NAMALWA (cell line): ENCODE data around the gene RCOR2.
A peak's percentile ranks its signal among the peaks of the same experiment; 100 is the strongest.
"Not testable (repeated sequence)": the region's sequence is repeated elsewhere in the genome, so short reads cannot be mapped to it uniquely, and the experiment has no call there.

Experiments used
- DNase-seq: peaks from one replicate; pipeline ENCODE4 v3.0.0-alpha.2; 2015; ENCODE audit warnings: low spot score

RCOR2 gene

DNA sequence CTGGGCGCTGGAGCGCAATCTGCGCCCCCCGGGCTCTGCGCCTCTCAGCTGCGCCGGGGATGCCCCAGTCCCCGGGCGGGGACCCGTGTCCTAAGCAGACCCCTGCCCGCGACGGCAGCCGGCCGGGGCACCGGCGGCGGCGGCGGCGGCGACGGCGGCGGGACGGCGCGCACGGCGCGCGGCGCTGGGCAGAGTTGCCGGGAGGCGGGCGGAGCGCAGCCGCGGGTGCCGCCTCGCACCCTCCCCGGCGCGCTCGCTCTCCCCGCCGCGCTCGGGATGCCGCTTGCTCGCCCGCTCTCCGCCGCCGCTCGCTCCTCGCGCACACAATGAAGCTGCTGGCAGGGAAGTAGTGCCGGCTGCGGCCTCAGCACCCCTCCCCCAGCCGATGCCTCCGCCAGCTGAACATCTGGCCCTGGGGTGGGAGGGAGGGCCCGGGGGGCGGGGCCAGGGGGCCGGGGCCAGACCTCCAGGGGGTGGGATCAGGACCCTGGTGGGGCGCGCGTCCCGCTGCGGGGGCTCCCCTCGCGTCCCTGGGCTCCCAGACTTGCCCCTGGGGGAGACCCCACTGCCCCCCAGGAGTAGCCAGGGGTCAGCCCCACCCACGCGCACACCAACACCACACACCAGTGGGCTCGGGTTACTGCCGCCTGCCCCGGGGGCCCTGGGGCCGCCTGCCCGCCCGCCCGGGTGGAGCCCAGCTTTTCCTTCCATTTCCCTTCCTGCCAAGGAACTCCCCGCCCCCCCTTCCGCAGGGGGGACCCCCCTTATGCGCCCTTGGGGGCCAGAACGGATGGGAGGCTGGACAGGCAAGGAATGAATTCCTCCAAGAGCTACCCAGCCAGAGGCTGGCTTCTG lies at the start of gene RCOR2:
TSS of gene RCOR2 (minus strand) at position 328 of the 855 bp plus-strand sequence. CDS start 708 bp downstream, outside the sequence.
- DNase-seq, result peak; percentile 90

DNA sequence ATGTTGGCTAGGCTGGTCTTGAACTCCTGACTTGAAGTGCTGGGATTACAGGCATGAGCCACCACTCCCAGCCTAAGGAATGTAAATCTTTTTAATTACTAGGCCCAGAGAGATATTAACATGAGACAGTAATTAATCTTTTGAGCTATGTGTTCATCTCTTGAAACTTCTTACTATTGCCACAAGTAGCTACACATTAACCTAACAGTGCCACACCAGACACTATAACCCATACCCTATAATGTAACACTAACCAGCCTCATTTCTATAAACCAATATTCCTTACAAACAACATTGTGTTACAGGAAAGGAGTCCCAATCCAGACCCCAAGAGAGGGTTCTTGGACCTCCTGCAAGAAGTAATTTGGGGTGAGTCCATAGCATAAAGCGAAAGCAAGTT lies 49.5 kb upstream of the RCOR2 start:
- no peak for DNase-seq

DNA sequence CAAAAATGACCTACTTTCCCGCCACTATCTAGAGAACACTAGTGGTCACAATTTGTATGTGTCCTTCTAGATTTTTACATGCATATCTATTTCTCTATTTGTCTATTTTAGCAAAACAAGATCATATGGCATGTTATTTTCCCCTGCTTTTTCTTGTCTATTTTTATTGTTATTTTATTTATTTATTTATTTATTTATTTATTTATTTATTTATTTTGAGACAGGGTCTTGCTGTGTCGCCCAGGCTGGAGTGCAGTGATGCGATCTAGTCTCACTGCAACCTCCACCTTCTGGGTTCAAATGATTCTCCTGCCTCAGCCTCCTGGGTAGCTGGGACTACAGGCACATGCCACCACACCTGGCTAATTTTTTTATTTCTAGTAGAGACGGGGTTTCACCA lies 46.9 kb upstream of the RCOR2 start:
- not testable (repeated sequence) for DNase-seq

DNA sequence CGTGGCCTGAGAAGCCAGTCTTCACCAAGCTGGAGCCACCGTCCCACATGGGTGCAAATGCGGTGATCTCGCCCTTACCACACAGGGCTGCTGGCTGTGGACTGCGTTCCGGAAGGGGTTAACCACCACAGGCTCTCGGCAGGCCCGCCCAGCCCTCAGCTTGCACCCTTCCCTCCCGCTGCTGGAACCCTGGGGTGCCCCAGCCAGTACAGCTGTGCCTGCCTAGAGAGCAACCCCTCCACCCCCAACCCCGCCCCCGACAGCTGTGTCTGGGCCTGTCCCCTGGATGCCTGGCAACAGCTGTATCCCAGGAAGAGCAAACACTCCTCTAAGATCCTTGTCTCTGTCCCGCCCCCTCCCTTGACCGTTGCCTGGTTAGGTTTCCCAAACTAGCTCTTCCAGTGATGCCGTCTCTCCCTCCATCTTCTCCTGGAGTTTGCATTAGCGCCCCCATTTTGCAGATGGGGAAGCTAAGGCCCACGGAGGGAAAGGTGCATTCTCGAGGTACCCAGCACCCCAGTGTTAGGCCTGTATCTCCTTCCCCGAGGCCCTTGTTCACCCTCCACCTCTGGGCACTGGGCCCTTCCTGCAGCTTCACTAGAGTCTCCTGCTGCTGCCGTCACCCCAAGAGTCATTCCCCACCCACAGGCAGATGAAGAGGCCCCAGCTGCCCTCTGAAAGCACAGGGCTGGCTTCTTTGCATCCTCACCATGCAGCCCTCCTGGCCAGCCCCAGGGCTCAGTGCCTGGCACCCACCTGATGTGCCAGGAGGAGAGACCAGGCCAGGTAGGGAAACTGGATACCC lies 44.8 kb upstream of the RCOR2 start:
- DNase-seq, result no peak

DNA sequence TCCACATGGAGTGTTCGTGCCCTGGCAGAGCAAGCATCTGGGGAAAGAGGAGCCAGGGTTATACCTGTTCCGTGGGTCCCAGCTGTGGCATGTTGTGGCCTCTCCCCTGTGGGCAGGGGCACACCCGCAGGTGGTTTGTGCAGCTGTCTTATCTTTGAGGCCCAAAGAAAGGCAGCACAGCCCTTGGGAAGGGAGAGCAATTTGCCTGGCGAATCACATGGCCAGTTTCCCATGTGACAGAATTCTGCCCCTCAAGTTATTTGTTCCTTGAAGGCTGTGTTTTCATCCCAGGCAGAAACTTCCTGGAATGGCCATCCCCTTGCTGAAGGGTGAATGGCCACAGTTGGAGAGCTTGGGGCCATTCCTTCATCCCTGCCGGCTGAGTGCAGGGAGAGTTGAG lies 41.0 kb upstream of the RCOR2 start:
- no peak for DNase-seq

DNA sequence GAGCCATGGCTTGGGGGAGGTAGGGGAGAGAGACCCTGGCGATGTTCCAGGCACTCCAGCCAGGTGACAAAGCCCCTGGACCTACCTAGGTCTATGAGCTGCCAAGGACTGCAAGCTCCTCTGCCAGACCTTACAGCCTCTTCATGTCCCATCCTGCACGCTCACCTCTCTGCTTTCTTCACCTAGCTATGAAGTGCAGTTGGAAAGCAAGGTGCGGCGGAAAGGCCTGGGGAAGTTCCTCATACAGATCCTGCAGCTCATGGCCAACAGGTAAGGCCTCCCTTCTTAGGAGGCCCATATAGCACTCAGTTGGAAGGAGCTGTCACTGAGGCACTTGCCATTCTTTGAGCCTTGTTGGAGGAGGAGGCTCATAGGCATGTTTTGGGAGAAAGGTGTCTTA lies 35.6 kb upstream of the RCOR2 start:
- no peak for DNase-seq

DNA sequence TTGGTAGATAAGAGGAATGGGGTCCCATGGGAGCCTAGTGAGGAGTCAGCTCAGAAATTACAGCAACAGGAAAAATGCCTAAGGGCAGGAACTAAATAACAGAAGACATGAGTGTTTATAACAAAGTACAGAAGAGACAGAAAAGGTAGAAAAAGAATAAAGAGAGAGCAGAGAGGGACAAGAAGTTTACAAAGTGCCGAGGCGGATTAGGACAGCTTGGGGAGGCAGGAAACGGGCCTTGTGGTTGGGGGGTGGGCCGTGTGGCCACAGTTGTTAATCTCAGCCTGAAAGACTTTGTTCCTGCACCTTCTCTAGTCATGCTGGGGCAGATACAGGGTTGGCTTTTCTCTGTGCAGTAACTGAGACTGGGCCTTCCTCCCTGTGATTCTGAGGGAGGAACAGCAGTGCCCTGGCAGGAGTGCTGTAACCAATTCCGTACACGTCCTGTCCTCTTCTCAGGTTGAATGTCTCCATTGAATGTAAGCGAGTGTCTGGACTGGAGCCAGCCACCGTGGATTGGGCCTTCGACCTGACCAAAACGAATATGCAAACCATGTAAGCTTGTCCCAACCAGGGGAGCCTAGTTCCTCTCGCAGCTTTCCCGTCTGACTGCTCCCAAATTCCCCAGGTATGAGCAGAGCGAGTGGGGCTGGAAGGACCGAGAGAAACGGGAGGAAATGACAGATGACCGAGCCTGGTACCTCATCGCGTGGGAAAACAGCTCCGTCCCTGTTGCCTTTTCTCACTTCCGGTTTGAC lies 35.0 kb upstream of the RCOR2 start:
- no peak for DNase-seq

DNA sequence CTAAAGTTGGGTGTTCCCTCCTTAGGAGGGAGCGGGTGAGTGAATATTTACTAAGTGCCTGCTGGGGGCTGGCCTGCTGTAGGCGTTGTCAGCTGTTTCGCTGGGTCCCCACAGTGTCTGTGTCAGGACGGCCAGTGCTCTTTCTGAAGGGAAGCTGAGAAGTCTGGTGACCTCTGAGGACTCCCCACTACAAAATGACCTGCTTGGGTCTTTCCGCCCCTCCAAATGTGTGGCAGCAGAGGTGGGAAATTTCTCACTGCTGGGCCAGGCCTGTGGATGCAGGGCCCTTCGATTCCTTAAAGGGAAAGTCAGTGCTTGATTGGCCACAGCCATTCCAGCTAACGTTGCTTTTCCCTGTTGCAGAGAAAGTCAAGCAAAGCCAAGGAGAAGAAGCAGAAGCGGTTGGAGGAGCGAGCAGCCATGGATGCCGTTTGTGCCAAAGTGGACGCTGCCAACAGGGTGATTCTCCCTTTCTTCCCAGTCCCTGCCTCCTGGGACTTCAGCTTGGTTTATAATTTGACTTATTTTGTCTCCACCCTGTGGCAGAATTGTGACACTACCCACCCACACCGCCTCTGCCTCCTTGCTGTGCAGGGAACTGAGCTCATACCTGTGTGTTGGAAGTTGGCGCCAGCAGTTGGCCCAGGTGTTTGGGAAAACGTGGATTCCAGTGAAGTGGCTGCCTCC lies 28.7 kb upstream of the RCOR2 start:
- DNase-seq, result peak; percentile 68

DNA sequence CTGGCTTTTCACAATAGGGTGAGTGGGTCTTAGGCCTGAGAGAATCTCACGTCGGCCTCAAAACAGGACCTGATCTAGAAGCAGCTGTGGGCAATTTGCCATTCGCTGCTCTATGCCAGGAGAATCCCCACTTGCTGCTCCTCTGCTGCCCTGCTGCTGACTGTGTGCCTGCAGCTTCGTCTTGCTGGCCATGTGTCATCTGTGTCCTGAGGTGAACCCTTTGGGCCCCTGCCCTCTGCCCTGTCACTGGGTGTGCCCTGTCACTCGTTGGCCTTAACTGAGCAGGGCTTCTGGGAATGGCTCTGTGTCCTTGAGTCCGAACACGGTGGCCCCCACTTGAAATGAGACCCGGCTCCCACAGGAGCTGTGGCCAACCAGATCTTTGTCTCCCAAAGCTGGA lies 28.0 kb upstream of the RCOR2 start:
- DNase-seq, result no peak

DNA sequence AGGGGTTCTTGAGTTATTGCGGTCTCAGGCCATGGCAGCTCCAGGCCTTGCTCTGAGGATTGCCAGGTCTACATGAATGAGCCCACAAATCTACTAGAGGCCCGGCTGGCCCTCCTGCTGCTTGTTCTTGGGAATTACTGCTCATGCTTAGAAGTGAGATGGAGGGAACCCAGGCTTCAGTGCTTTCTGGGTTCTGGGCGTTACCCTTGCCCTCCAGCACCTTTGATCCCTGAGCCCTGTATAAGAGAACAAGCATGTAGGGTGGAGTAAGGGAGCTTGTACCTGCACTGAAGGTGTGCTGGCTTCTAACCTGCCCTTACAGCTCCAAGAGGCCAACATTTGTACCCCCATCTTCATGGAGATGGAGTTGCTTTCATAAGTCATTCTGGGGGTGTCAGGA lies 25.8 kb upstream of the RCOR2 start:
- no peak for DNase-seq

DNA sequence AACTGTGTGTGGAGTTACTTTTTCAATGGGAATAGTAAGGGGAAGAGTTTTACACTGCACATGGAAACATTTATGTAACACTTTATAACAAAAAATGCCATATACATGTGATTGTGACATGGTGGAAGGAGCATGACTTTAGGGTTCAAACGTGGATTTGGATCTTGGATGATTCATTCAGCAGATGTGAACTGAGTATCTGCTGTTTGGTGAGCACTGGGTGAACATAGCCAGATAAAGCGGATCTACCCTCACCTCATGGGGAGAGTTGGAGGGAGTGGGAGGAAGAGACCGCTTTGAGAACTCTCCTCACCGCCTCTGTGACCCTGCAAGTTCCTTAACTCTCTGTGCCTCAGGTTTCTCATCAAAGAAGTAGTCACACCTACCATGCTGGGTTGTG lies 24.9 kb upstream of the RCOR2 start:
- DNase-seq, result no peak

DNA sequence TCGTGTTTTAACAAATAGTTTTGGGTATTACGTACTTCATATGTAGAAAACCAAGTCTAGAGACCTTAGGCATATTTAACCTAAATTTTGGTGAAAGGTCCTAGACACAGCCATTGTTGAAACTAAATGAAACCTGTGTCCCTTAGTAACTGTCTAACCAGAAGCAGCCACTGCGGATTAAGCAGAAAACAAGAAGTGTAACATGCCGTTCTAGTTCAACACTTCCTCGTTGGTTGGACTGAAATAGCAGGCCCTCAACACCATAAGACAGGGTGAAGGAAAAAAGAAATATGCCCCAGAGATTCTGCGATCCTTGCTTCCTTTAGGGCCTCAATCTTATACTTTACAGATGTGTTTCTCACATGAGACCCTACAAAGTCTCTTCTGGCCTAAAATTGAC lies 23.8 kb upstream of the RCOR2 start:
- DNase-seq, result peak; percentile 57

DNA sequence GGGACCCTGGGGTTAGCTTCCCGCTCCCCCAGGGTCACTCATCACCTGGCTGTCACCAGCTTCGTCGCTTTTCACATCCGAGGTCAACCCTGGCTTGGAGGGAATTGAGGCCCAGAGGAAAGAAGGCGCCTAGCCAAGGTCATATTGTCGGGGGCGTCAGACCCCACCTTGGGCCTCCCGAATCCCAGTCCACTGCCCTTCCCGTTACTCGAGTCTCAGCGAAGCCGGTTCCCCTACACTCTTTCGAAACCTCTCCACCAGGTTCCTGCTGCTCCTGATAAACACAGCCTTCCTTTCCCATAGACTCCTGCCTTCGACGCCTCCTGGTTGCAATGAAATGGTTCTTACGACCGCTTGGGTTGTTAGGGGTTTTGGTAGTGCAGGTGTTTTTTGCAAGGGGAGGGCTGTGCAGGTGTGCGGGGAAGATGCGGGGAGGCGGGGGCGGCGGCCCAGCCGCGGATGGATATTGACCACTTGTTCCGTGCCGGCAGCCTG lies 22.5 kb upstream of the RCOR2 start:
- DNase-seq, result peak; percentile 57

DNA sequence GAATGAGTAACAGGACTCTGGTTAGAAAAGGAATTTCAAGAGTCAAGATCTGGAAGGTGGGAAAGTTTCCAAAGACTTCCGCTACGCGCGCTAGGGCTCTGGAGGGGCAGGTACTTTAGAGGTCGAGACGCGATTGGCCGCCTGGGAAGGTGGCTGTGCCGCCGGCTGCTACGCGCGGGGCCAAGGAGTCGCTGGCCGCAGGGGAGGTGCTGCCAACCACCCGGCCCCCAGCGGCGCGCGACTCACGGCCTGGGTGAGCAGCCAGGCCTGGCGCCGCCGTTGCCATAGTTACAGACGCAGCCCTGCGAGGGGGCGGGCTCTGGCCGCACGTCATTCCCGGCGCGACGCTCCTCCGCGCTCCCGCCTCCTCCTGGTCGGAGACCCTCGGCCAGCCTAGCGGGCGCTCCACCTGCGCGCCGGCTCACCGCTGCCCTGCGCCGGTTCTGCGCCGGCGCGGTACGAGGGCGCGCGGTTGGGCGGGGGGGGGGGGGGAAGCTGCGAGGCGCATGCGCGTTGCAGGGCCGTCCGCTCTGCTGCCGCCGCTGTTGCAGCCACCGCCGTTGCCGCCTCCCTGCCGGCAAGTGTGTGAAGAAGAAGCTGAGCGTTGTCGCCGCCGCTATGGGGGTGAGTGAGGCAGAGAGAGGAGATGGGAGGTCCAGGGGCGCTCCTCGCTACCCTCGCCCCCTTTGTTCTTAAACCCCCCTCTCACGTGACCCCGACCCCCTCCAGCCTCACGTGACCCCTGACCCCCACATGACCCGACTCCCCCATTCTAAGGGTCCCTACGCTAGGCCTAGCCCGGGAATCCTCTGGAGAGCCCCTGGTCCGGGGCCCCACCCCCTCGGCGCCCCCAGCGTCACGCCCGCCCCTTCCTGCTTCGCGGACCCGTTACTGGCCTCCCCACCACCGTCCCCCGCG lies 21.8 kb upstream of the RCOR2 start, which contains the start of gene NAA40:
TSS of gene NAA40 (plus strand) at position 524 of the 918 bp plus-strand sequence. CDS start at position 619, 95 bp downstream.
- peak; percentile 98 for DNase-seq

DNA sequence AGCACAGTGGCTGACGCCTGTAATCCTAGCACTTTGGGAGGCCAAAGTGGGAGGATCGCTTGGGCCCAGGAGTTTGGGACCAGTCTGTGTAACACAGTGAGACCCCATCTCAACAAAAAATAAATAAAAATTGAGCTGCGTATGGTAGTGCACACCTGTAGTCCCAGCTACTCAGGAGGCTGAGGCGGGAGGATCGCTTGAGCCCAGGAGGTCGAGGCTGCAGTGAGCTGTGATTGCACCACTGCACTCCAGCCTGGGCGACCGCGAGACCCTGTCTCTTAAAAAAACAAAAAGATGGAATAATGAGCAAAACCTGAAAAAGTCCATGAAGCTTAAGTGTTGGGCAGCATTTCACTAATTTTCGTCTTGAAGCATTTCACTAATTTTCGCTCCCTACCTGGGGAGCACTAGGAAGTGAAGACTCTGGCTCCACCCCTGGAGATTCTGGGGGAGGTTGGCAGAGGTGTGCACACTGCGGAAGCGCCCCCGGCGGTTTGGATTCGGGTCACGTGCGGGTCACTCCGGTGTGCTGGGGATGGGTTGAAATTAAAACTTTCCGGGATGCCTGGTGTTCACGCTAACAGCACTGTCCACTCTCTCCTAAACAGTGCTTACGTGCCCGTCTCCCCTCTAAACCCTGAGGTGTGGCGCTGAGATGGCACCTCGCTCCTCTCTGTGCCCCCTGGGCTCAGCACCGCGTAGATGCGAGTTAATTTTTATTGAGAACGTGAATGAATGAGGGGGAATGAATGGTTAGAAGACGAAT lies 20.9 kb upstream of the RCOR2 start:
- DNase-seq, result no peak

DNA sequence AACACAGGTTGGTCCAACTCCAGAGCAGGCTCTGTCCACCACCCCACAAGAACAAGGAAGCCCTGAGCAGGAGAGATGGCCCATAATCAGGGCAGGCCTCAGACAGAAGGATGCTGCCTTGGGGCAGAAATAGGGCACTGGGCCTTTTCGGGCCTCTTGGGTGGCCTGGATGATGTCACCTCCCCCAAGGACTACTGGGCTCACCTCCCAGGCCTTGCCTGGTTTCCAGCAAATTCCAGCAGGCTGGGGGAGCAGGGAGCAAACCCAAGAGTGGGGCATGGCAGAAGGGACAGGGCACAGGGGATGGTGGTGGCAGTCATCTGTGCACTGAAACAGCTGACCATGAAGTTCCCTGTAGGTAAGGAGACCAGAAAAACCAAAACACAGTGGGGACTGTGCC lies 16.5 kb upstream of the RCOR2 start:
- DNase-seq, result no peak

DNA sequence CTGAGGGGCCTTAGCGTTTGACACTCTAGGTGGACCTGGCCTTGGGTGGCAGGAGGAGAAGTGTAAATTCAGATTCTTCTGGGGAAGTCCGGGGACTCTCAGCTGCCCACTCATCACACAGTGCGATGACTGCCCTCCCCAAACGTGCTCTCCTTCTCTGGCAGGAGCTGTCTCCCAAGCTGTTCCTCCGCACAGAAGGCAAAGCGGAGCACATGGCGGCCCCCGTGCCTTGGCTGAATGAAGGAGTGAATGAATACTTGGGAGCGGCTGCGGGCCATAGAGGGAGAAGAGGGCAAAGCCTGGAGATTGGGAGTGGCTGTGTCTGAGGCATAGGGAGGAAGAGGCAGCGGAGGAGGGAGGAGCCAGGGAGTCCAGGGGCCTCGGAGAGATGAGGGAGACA lies 14.9 kb upstream of the RCOR2 start:
- no peak for DNase-seq

DNA sequence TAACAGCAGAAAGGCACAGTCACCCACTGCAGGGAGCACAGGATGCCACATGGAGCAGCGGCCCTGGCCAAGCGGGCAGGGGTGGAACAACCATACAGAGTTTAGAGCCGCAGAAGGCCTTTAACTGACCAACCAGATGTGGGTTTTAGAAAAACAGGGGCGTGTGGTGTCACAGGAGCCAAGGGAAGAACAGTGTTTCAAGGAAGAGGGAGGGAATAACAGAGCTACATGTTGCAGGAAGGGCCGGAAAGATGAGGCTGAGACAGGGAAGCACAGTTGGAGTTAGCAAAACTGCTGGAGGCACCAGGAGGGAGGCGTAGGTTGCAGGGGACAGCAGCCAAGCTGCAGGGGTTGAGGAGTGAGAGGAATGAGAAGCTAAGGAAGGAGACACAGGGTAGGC lies 14.1 kb upstream of the RCOR2 start:
- no peak for DNase-seq

DNA sequence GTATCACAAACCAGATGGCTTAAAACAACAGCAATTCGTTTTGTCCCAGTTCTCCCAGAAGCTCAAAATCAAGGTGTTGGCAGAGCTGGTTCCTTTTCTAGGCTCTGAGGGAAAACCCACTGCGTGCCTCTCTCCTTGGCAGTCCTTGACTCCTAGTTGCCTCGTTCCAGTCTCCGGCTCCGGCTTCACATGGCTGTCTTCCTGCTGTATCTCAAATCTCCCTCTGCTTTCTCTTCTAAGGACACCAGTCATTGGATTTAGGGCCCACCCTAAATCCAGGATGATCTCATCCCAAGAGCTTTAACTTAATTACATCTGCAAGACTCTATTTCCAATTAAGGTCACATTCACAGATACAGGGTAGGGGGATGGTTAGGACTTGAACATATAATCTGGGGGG lies 12.7 kb upstream of the RCOR2 start:
- no peak for DNase-seq

DNA sequence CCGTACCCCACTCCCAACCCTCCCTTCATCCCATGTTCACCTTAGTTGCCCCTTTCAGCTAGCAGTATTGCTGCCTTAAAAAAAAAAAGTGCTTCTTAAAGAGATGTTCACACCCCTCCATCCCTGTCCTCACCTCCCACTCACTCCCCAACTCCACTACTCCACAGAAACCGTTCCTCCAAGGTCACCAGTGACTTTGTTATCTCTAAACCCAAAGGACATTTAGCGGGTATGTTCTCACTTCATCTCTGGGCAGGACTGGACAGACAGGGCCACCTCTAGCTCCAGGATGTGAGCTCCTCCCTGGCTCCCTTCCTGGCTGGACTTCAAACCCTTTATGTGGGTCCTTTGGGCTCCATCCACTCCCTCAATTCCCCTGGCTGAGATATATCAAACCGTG lies 6.4 kb upstream of the RCOR2 start:
- no peak for DNase-seq
